Right lobe of liver (tissue), 6 donors: ENCODE results near the gene ASL. TPM values are rescaled to one million over a fixed set of nuclear protein-coding genes. Genes with fewer than 3 reads are reported as not detected.
"Not testable (repeated sequence)": the region's sequence is repeated elsewhere in the genome, so short reads cannot be mapped to it uniquely, and the experiment has no call there.

Source experiments
- ATAC-seq, 4 donors: fragments of 200-7000 bp; cut with Tn5 transposase; one replicate each; pipeline ENCODE4 v1.9.1; 2020; ENCODE audit warnings: mild to moderate bottlenecking in 4 of 4, moderate library complexity in 4 of 4
- DNase-seq, 3 donors: peaks; one replicate each; pipeline ENCODE4 v3.0.0-alpha.2; 2020
- H3K27ac ChIP-seq, 3 donors: fragments of 200-600 bp; one replicate each; pipeline ENCODE4 v1.8.0; 2022
- H3K27me3 ChIP-seq, 2 donors: fragments of 200-600 bp; one replicate each; pipeline ENCODE4 v1.8.0; 2022
- H3K36me3 ChIP-seq, 4 donors: fragments of 200-600 bp; sonication (generic) in 1 of 4; one replicate each; pipeline versions ENCODE4 v1.5.1 to v1.8.0; 2017 to 2022; ENCODE audit warnings: control low read depth in 1 of 4
- H3K4me1 ChIP-seq, 4 donors: fragments of 200-600 bp; sonication (generic) in 1 of 4; one replicate each; pipeline versions ENCODE4 v1.5.1 to v1.8.0; 2017 to 2022; ENCODE audit warnings: control low read depth in 1 of 4
- H3K4me3 ChIP-seq, 3 donors: fragments of 200-600 bp; one replicate each; pipeline ENCODE4 v1.8.0; 2022
- H3K9me3 ChIP-seq, 4 donors: fragments of 200-600 bp; sonication (generic) in 1 of 4; one replicate each; pipeline versions ENCODE4 v1.5.1 to v1.8.0; 2017 to 2022; ENCODE audit warnings: control low read depth in 1 of 4
- POLR2A ChIP-seq: fragments of 450-650 bp; IDR thresholded peaks from one replicate; pipeline ENCODE4 v1.6.1; 2017; ENCODE audit warnings: antibody characterized with exemption, mild to moderate bottlenecking
- WGBS: methylation state at CpG from one replicate; pipeline ENCODE4 v1.1.6; 2018; ENCODE audit warnings: low coverage, low lambda C conversion rate; ENCODE audit not compliant: insufficient coverage; ENCODE audit errors: missing lambda C conversion rate; 5-methylcytosine and 5-hydroxymethylcytosine counted together
- intact Hi-C, 2 donors: fragments of 100-400 bp; cut with DNase I; formaldehyde crosslinking; loops; one replicate each; pipeline versions ENCODE4 v1.11.2 to v1.14.1; 2022
- total RNA-seq, 6 experiments: library from RNA; depleted of rRNA in 2 of 6; stranded (reverse); fragments of >200 nt in 2 of 6; fragmentation: NEBNext Ultra II Directional in 3 of 6; extraction: Animal tissue kit (Norgen Biotek cat#: 25700) in 3 of 6; gene quantifications; one replicate each; pipeline versions ENCODE4 v1.1.0 to v1.2.4, GENCODE V29; 2016 to 2023
- TF ChIP-seq, protein P1 (sequence below), 4 donors: fragments of 200-600 bp in 3 of 4; fragments of 450-650 bp in 1 of 4; IDR thresholded peaks; one replicate each; pipeline versions ENCODE4 v1.5.1 to v1.8.0; 2016 to 2022; ENCODE audit warnings: antibody characterized with exemption in 4 of 4, mild to moderate bottlenecking in 2 of 4
- donor health status: DM: no; HTN: yes; CAD: no.
- donor health status: DM: no; HTN: no; CAD: no.
- donor health status: DM: no; HTN: no; CAD: no.
- donor health status: DM: no; HTN: yes; CAD: no.
- donor health status: DM: no; HTN: yes; CAD: no.

The ASL gene
- total RNA-seq, 6 experiments from 2014 or later, result 161 to 356 (median 220) TPM

DNA sequence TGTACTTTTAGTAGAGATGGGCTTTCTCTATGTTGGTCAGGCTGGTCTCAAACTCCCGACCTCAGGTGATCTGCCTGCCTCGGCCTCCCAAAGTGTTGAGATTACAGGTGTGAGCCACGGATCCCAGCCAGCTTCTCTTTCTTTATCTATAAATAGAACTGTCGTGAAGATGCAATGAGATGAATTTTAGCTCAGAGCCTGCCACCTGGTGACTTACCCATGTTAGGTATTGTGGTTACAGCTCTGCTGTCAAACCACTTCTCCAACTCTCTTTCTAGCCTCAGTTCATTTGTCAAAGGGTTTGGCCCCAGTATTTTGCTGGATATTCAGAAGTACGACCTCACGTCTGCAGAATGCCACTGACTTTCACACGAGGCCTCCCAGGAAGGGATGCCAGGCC is 3.4 kb upstream of the ASL start:
- H3K4me1 ChIP-seq, DNase-seq, H3K27ac ChIP-seq, intact Hi-C loops, H3K9me3 ChIP-seq, H3K27me3 ChIP-seq, ATAC-seq, H3K36me3 ChIP-seq, H3K4me3 ChIP-seq: not testable (repeated sequence)
- WGBS, result 57% methylated on average over 4 of the region's 7 CpGs
- TF ChIP-seq, protein P1, sequence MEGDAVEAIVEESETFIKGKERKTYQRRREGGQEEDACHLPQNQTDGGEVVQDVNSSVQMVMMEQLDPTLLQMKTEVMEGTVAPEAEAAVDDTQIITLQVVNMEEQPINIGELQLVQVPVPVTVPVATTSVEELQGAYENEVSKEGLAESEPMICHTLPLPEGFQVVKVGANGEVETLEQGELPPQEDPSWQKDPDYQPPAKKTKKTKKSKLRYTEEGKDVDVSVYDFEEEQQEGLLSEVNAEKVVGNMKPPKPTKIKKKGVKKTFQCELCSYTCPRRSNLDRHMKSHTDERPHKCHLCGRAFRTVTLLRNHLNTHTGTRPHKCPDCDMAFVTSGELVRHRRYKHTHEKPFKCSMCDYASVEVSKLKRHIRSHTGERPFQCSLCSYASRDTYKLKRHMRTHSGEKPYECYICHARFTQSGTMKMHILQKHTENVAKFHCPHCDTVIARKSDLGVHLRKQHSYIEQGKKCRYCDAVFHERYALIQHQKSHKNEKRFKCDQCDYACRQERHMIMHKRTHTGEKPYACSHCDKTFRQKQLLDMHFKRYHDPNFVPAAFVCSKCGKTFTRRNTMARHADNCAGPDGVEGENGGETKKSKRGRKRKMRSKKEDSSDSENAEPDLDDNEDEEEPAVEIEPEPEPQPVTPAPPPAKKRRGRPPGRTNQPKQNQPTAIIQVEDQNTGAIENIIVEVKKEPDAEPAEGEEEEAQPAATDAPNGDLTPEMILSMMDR (IDR thresholded peaks at IDR 0.05), result peak in 2 of 4 donors; percentile 19 to 28

GRCh38 chr7:66076462-66077329 is 1.1 kb downstream of the ASL start:
- 21% methylated on average over 11 of the region's 11 CpGs for WGBS
- intact Hi-C loops, result no loop called here
- H3K27ac ChIP-seq, result peak overlapping the region; percentile 59 to 99 (median 99)
- H3K27me3 ChIP-seq, result no peaks in the 10 kb centered on the region
- peak; percentile 78 to 91 (median 86) for DNase-seq
- ATAC-seq, result peak; percentile 58 to 72 (median 64)
- peak; percentile 67 for TF ChIP-seq POLR2A
- TF ChIP-seq, protein P1 (IDR thresholded peaks at IDR 0.05), result no peak
- peaks cover 0 to 24% (median 11%) of the 10 kb centered on the region in 4 donors for H3K36me3 ChIP-seq
- H3K9me3 ChIP-seq, result no peaks in the 10 kb centered on the region
- peak overlapping the region; percentile 50 to 99 (median 87) for H3K4me3 ChIP-seq
- peaks cover 0 to 22% (median 0%) of the 10 kb centered on the region in 4 donors for H3K4me1 ChIP-seq

GRCh38 chr7:66078067-66078466 is 2.4 kb downstream of the ASL start:
- no peaks in the 10 kb centered on the region for H3K27me3 ChIP-seq
- WGBS, result no CpG with 5 or more reads among the region's 5 CpGs
- TF ChIP-seq POLR2A, result peak; percentile 35
- TF ChIP-seq, protein P1 (IDR thresholded peaks at IDR 0.05), result no peak
- peak overlapping the region; percentile 50 to 99 (median 87) for H3K4me3 ChIP-seq
- ATAC-seq (peak; percentile 25 to 66 (median 57)), DNase-seq (peak; percentile 58 to 97 (median 94))
- peak overlapping the region; percentile 59 to 99 (median 99) for H3K27ac ChIP-seq
- intact Hi-C loops, result no loop called here
- no peaks in the 10 kb centered on the region for H3K9me3 ChIP-seq
- peaks cover 0 to 38% (median 20%) of the 10 kb centered on the region in 4 donors for H3K36me3 ChIP-seq
- peaks cover 0 to 22% (median 0%) of the 10 kb centered on the region in 4 donors for H3K4me1 ChIP-seq

DNA sequence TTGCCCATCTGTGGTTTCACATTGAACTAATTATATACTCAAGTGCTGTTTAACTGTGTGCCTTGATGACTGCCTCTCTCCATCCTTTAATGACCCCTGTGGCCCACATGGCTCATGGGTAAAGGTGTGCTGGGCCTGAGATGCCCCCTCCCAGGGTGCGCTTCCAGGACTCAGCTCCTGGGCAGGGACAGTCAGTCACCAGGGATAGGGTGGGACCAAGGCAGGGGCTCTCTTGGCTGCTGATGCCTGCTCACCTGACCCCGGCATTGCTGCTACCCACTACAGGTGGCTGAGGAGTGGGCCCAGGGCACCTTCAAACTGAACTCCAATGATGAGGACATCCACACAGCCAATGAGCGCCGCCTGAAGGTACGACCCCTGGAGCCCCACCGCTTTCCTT is 6.5 kb downstream of the ASL start:
- peaks cover 0 to 77% (median 37%) of the 10 kb centered on the region in 4 donors for H3K36me3 ChIP-seq
- no CpG with 5 or more reads among the region's 6 CpGs for WGBS

More for the DNA sequence above, 6.5 kb downstream of the ASL start:
- H3K4me3 ChIP-seq, result no peak overlapping the region
- no peak for ATAC-seq
- H3K27ac ChIP-seq, result no peak overlapping the region
- H3K9me3 ChIP-seq, result no peaks in the 10 kb centered on the region
- no peak for TF ChIP-seq POLR2A
- TF ChIP-seq, protein P1 (IDR thresholded peaks at IDR 0.05), result no peak
- peak in 1 of 3 donors; percentile 28 for DNase-seq
- no peaks in the 10 kb centered on the region for H3K27me3 ChIP-seq
- H3K4me1 ChIP-seq, result peaks cover 0 to 22% (median 0%) of the 10 kb centered on the region in 4 donors
- intact Hi-C loops, result no loop called here
